CD14-positive monocyte (primary cell): ENCODE data around the gene ACVRL1. TPM values are rescaled to one million over a fixed set of nuclear protein-coding genes. Genes with fewer than 3 reads are reported as not detected.

Experiments
- DNase-seq, 3 donors: peaks; one replicate each; pipeline ENCODE4 v3.0.0-alpha.2; 2011 to 2022
- H2AFZ ChIP-seq: 2 replicates; pipeline ENCODE4 v1.6.0; 2012; ENCODE audit warnings: mild to moderate bottlenecking, low read depth, low read length, inconsistent platforms; ENCODE audit not compliant: insufficient read depth, poor library complexity, severe bottlenecking
- H3K27ac ChIP-seq, 2 donors: 1 replicate in 1 of 2; 2 replicates in 1 of 2; pipeline ENCODE4 v1.5.1; 2012 to 2013; ENCODE audit warnings: low read length in 2 of 2, control low read depth in 1 of 2, inconsistent platforms in 1 of 2, low read depth in 1 of 2, mild to moderate bottlenecking in 1 of 2
- H3K27me3 ChIP-seq, 2 donors: one replicate each; pipeline versions ENCODE4 v1.6.0 to v1.6.1; 2011 to 2013; ENCODE audit warnings: low read length in 2 of 2; ENCODE audit not compliant: control insufficient read depth in 2 of 2, insufficient read depth in 2 of 2
- H3K36me3 ChIP-seq, 2 donors: replicated peaks in 1 of 2; 1 replicate in 1 of 2; 2 replicates in 1 of 2; pipeline versions ENCODE4 v1.5.1 to v1.6.1; 2012 to 2013; ENCODE audit warnings: low read length in 2 of 2, control low read depth in 1 of 2, inconsistent platforms in 1 of 2, mild to moderate bottlenecking in 1 of 2; ENCODE audit not compliant: insufficient read depth in 2 of 2, control insufficient read depth in 1 of 2
- H3K4me1 ChIP-seq, 2 donors: 1 replicate in 1 of 2; 2 replicates in 1 of 2; pipeline versions ENCODE4 v1.5.1 to v1.6.1; 2012 to 2013; ENCODE audit warnings: low read length in 2 of 2, control low read depth in 1 of 2, inconsistent platforms in 1 of 2, mild to moderate bottlenecking in 1 of 2, moderate library complexity in 1 of 2; ENCODE audit not compliant: insufficient read depth in 2 of 2, control insufficient read depth in 1 of 2
- H3K4me2 ChIP-seq: replicated peaks from 2 replicates; pipeline ENCODE3; 2012; ENCODE audit warnings: low read length, moderate library complexity, mild to moderate bottlenecking; ENCODE audit not compliant: poor library complexity, severe bottlenecking; ENCODE audit errors: extremely low read depth
- H3K4me3 ChIP-seq, 3 experiments: fragments of 200-600 bp in 1 of 3; sonication (generic) in 1 of 3; replicated peaks in 1 of 3; 1 replicate in 2 of 3; 2 replicates in 1 of 3; pipeline ENCODE4 v1.5.1; 2011 to 2013; ENCODE audit warnings: low read length in 3 of 3, mild to moderate bottlenecking in 3 of 3, control low read depth in 2 of 3, low read depth in 2 of 3, inconsistent platforms in 1 of 3, moderate library complexity in 1 of 3
- H3K79me2 ChIP-seq: 2 replicates; pipeline ENCODE4 v1.6.0; 2012; ENCODE audit warnings: mild to moderate bottlenecking, control low read depth, inconsistent platforms, low read length, moderate library complexity; ENCODE audit not compliant: insufficient read depth
- H3K9ac ChIP-seq: 2 replicates; pipeline ENCODE4 v1.6.0; 2017; ENCODE audit warnings: low read length, mild to moderate bottlenecking; ENCODE audit not compliant: insufficient read depth, poor library complexity, severe bottlenecking
- H3K9me3 ChIP-seq, 2 donors: replicated peaks in 1 of 2; 1 replicate in 1 of 2; 2 replicates in 1 of 2; pipeline versions ENCODE4 v1.5.1 to v1.6.1; 2012 to 2013; ENCODE audit warnings: low read length in 2 of 2, control low read depth in 1 of 2; ENCODE audit not compliant: control insufficient read depth in 1 of 2, insufficient read depth in 1 of 2
- H4K20me1 ChIP-seq: 2 replicates; pipeline ENCODE4 v1.6.0; 2012; ENCODE audit warnings: mild to moderate bottlenecking, low read length, control low read depth, moderate library complexity; ENCODE audit not compliant: insufficient read depth
- H3K27ac Mint-ChIP-seq, 7 donors: one replicate each; pipeline ENCODE4 v1.8.0; 2020; ENCODE audit warnings: mild to moderate bottlenecking in 7 of 7, mixed read lengths in 7 of 7, moderate library complexity in 6 of 7, inconsistent platforms in 2 of 7
- H3K27me3 Mint-ChIP-seq, 3 donors: one replicate each; pipeline ENCODE4 v1.8.0; 2021 to 2022; ENCODE audit warnings: low read depth in 3 of 3, mild to moderate bottlenecking in 3 of 3, mixed read lengths in 3 of 3, moderate library complexity in 3 of 3, inconsistent platforms in 1 of 3
- H3K36me3 Mint-ChIP-seq, 2 donors: one replicate each; pipeline ENCODE4 v1.8.0; 2020; ENCODE audit warnings: mixed read lengths in 2 of 2, inconsistent platforms in 1 of 2, mild to moderate bottlenecking in 1 of 2
- H3K4me1 Mint-ChIP-seq: one replicate; pipeline ENCODE4 v1.8.0; 2020; ENCODE audit warnings: mild to moderate bottlenecking, mixed read lengths
- H3K4me3 Mint-ChIP-seq, 2 donors: one replicate each; pipeline ENCODE4 v1.8.0; 2020; ENCODE audit warnings: mild to moderate bottlenecking in 2 of 2, mixed read lengths in 2 of 2, moderate library complexity in 1 of 2
- H3K9me3 Mint-ChIP-seq, 7 donors: one replicate each; pipeline ENCODE4 v1.8.0; 2020 to 2022; ENCODE audit warnings: mixed read lengths in 7 of 7, mild to moderate bottlenecking in 6 of 7, moderate library complexity in 6 of 7, inconsistent platforms in 2 of 7
- WGBS: methylation state at CpG from one replicate; pipeline ENCODE4 v1.1.5; 2013; ENCODE audit warnings: missing lambda C conversion rate; ENCODE audit not compliant: insufficient coverage; 5-methylcytosine and 5-hydroxymethylcytosine counted together
- intact Hi-C, 2 donors: fragments of 100-400 bp; cut with micrococcal nuclease; formaldehyde crosslinking; loops; one replicate each; pipeline versions ENCODE4 v1.15.0 to v1.15.1; 2023
- polyA plus RNA-seq, 3 donors: library from polyadenylated mRNA; depleted of rRNA in 1 of 3; unstranded in 2 of 3; stranded (reverse) in 1 of 3; fragments of 300-500 nt in 2 of 3; fragments of >200 nt in 1 of 3; fragmentation: Illumina TruSeq in 2 of 3; gene quantifications; 1 replicate in 2 of 3; 2 replicates in 1 of 3; pipeline ENCODE4 v1.2.3, GENCODE V29; 2012 to 2021
- TF ChIP-seq, protein P1 (sequence below): fragments of 200-600 bp; IDR thresholded peaks from one replicate; pipeline ENCODE4 v1.8.0; 2022; ENCODE audit warnings: antibody characterized with exemption, mild to moderate bottlenecking

The ACVRL1 gene
- polyA plus RNA-seq, 3 donors, result 1.5 to 3.6 (median 2.0) TPM

DNA sequence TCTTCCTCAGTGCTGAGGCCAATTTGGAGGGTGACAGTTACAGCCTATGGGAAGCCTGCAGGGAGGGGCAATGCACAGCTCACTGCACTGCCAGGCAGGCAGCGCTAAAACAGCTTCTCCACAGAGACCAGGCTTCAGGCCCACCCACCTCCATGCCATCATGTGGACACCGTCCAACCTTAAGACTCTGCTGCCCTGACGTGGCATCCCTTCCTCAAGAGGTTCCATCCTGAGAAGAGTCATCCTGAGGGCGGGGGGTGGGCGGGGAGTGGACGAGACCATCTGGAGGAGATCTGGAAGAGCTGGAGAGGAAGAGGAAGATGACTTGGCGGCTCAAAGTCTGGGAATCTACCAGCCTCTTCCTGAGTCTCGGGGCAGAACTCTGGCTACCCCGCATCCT, 8.4 kb upstream of the ACVRL1 start:
- DNase-seq, result peak in 1 of 3 donors; percentile 18
- Mint-ChIP-seq H3K27ac (no peak overlapping the region), H3K4me3 (no peak overlapping the region), H3K27me3 (peaks cover 0 to 7% (median 3%) of the 10 kb centered on the region in 3 donors), H3K36me3 (no peaks in the 10 kb centered on the region), H3K9me3 (peaks cover 0 to 1% (median 0%) of the 10 kb centered on the region in 7 donors), H3K4me1 (peaks cover 2% of the 10 kb centered on the region)
- intact Hi-C loops, result no loop called here
- Histone ChIP-seq H3K4me3 (no peak overlapping the region), H4K20me1 (no peaks in the 10 kb centered on the region), H3K4me1 (no peaks in the 10 kb centered on the region), H3K27ac (no peak overlapping the region), H3K9ac (no peak overlapping the region), H3K79me2 (no peaks in the 10 kb centered on the region), H3K27me3 (no peaks in the 10 kb centered on the region), H3K4me2 (no peak overlapping the region), H2AFZ (no peak overlapping the region), H3K36me3 (no peaks in the 10 kb centered on the region), H3K9me3 (no peaks in the 10 kb centered on the region)
- TF ChIP-seq, protein P1, sequence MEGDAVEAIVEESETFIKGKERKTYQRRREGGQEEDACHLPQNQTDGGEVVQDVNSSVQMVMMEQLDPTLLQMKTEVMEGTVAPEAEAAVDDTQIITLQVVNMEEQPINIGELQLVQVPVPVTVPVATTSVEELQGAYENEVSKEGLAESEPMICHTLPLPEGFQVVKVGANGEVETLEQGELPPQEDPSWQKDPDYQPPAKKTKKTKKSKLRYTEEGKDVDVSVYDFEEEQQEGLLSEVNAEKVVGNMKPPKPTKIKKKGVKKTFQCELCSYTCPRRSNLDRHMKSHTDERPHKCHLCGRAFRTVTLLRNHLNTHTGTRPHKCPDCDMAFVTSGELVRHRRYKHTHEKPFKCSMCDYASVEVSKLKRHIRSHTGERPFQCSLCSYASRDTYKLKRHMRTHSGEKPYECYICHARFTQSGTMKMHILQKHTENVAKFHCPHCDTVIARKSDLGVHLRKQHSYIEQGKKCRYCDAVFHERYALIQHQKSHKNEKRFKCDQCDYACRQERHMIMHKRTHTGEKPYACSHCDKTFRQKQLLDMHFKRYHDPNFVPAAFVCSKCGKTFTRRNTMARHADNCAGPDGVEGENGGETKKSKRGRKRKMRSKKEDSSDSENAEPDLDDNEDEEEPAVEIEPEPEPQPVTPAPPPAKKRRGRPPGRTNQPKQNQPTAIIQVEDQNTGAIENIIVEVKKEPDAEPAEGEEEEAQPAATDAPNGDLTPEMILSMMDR, result no peak
- 68% methylated on average over 6 of the region's 9 CpGs for WGBS

DNA sequence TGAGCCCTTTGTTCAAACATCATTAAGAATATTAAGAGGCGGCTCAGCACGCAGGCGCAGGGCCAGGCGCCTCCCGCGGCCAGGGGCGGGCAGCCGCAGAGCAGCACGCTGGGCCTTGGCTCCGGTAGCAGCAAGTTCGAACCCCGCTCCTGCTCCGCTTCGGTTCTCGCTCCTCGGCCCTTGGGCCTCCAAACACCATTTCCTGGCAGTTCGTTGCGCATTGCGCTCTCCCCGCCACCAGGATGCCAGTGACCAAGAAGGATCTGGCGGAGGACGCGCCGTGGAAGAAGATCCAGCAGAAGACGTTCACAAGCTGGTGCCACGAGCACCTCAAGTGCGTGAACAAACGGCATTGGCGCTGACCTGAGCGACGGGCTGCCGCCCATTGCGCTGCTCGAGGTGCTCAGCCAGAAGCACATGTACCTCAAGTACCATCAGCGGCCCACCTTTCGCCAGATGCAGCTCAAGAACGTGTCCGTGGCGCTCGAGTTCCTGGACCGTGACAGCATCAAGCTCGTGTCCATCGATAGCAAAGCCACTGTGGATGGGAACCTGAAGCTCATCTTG, 6.9 kb upstream of the ACVRL1 start:
- Mint-ChIP-seq H3K27me3 (peaks cover 0 to 8% (median 4%) of the 10 kb centered on the region in 3 donors), H3K27ac (no peak overlapping the region), H3K9me3 (peaks cover 0 to 1% (median 0%) of the 10 kb centered on the region in 7 donors), H3K4me3 (peak overlapping the region in 1 of 2 donors; percentile 37), H3K4me1 (peaks cover 11% of the 10 kb centered on the region), H3K36me3 (no peaks in the 10 kb centered on the region)
- Histone ChIP-seq H3K27ac (no peak overlapping the region), H3K4me1 (peaks cover 5 to 6% of the 10 kb centered on the region in 2 donors), H2AFZ (no peak overlapping the region), H3K4me2 (no peak overlapping the region), H3K9ac (no peak overlapping the region), H3K36me3 (no peaks in the 10 kb centered on the region), H4K20me1 (no peaks in the 10 kb centered on the region), H3K79me2 (no peaks in the 10 kb centered on the region), H3K9me3 (no peaks in the 10 kb centered on the region), H3K4me3 (no peak overlapping the region), H3K27me3 (no peaks in the 10 kb centered on the region)
- DNase-seq, result no peak
- TF ChIP-seq, protein P1, result no peak
- WGBS, result 95% methylated on average over 43 of the region's 43 CpGs
- intact Hi-C loops, result no loop called here
